ENCODE data around the gene USP48. TPM values are rescaled to one million over a fixed set of nuclear protein-coding genes. Genes with fewer than 3 reads are reported as not detected.

Gene USP48
- total and polyA plus RNA-seq, 2 of the 8 experiments (the other 6 are each of a cell fraction or from before 2014, with no cell fraction given), result 12.8 to 83.5 TPM

DNA sequence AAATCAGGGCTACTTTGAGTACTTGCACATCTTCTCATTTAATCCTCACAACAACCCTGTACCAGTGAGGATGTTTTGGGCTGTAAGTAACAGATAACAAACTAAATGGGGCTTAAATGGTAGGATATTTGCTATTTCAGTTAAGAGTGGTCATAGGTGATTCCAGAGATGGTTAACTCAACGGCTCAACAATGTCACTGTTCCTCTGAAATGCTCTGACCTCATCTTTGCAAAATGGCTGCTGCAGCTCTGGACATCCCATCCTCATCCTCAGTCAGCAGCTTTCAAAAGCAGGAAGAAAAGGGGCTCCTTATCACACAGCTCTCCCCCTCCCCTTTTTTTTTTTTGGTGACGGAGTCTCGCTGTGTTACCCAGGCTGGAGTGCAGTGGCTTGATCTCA lies 30.6 kb upstream of the USP48 start (continued):
- TF ChIP-seq RAD21 (IDR thresholded peaks at IDR 0.05 in 1 of 2, conservative IDR thresholded peaks at IDR 0.05 in 1 of 2; ENCODE audit: low read depth in 2 of 2, low read length in 2 of 2), result no peak
- no peak for TF ChIP-seq CHD2 (IDR thresholded peaks at IDR 0.05; ENCODE audit: low read length)
- TF ChIP-seq, protein P1, sequence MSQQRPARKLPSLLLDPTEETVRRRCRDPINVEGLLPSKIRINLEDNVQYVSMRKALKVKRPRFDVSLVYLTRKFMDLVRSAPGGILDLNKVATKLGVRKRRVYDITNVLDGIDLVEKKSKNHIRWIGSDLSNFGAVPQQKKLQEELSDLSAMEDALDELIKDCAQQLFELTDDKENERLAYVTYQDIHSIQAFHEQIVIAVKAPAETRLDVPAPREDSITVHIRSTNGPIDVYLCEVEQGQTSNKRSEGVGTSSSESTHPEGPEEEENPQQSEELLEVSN (IDR thresholded peaks at IDR 0.05), result no peak
